Keratinocyte (primary cell): ENCODE results near the gene CCDC201.

ENCODE experiments used
- CTCF ChIP-seq, 3 experiments: IDR thresholded peaks in 1 of 3; conservative IDR thresholded peaks in 1 of 3; optimal IDR thresholded peaks in 1 of 3; 2 replicates in 2 of 3; 3 replicates in 1 of 3; pipeline versions ENCODE3 to v1.5.1; 2011; ENCODE audit warnings: low read length in 3 of 3, mild to moderate bottlenecking in 3 of 3, moderate library complexity in 2 of 3, control low read depth in 1 of 3, inconsistent platforms in 1 of 3; ENCODE audit not compliant: insufficient read depth in 2 of 3; ENCODE audit errors: extremely low read depth in 1 of 3
- EZH2 ChIP-seq: IDR thresholded peaks from one replicate; pipeline ENCODE4 v1.6.1; 2012; ENCODE audit warnings: inconsistent platforms, mild to moderate bottlenecking, low read length, moderate library complexity

- TF ChIP-seq CTCF (optimal IDR thresholded peaks at IDR 0.05 in 1 of 3, IDR thresholded peaks at IDR 0.05 in 1 of 3, conservative IDR thresholded peaks at IDR 0.05 in 1 of 3; ENCODE audit: extremely low read depth in 1 of 3, insufficient read depth in 2 of 3, low read length in 3 of 3): no peak
- TF ChIP-seq EZH2: no peak
Measured at GRCh38 chr7:45865594-45866410, 7.1 kb downstream of the CCDC201 start.
